MCF 10A (cell line): ENCODE data around the gene PPIL1. TPM values are rescaled to one million over a fixed set of nuclear protein-coding genes. Genes with fewer than 3 reads are reported as not detected.

Experiments
- BruUV-seq: library from RNA; stranded (reverse); fragments of 400-500 nt; replicated peaks from 2 replicates; lab custom pipeline; 2021; lab: Mats Ljungman, UMichigan
- CTCF ChIA-PET: fragments of 300-600 bp; sonication (Branson Sonifier 250); formaldehyde crosslinking; extraction: SDS; loops from one replicate; lab custom pipeline; 2021; ENCODE audit warnings: antibody characterized with exemption, inconsistent platforms; lab: Yijun Ruan, JAX
- POLR2A ChIA-PET: fragments of 300-600, 350-650 bp; sonication (Branson Sonifier 250); formaldehyde crosslinking; extraction: SDS; loops from one replicate; lab custom pipeline; 2020; ENCODE audit warnings: antibody characterized with exemption, inconsistent platforms; lab: Yijun Ruan, JAX
- DNase-seq: peaks from one replicate; pipeline ENCODE4 v3.0.0-alpha.2; 2018; ENCODE audit not compliant: unreplicated experiment
- H3K27ac Mint-ChIP-seq: one replicate; pipeline ENCODE4 v1.8.0; 2022; ENCODE audit warnings: mild to moderate bottlenecking, low read depth, mixed read lengths; ENCODE audit not compliant: unreplicated experiment
- H3K27me3 Mint-ChIP-seq: one replicate; pipeline ENCODE4 v1.8.0; 2022; ENCODE audit warnings: mixed read lengths; ENCODE audit not compliant: insufficient read depth, unreplicated experiment
- H3K36me3 Mint-ChIP-seq: one replicate; pipeline ENCODE4 v1.8.0; 2022; ENCODE audit warnings: mild to moderate bottlenecking, moderate library complexity, mixed read lengths; ENCODE audit not compliant: insufficient read depth, unreplicated experiment
- H3K4me1 Mint-ChIP-seq: one replicate; pipeline ENCODE4 v1.8.0; 2022; ENCODE audit warnings: mixed read lengths; ENCODE audit not compliant: insufficient read depth, unreplicated experiment
- H3K4me3 Mint-ChIP-seq: one replicate; pipeline ENCODE4 v1.8.0; 2022; ENCODE audit warnings: mild to moderate bottlenecking, moderate library complexity, mixed read lengths; ENCODE audit not compliant: unreplicated experiment
- H3K9me3 Mint-ChIP-seq: one replicate; pipeline ENCODE4 v1.8.0; 2022; ENCODE audit warnings: mixed read lengths; ENCODE audit not compliant: unreplicated experiment
- CTCF ChIP-seq: fragments of 200-600 bp; IDR thresholded peaks from one replicate; pipeline ENCODE4 v1.8.0; 2022; ENCODE audit warnings: antibody characterized with exemption, mild to moderate bottlenecking; ENCODE audit not compliant: unreplicated experiment
- intact Hi-C: fragments of 100-400 bp; cut with micrococcal nuclease; formaldehyde crosslinking; loops from 2 replicates; pipeline ENCODE4 v1.14.1; 2022
- total RNA-seq: library from RNA; stranded (reverse); gene quantifications from 2 replicates; pipeline ENCODE4 v1.2.3, GENCODE V29; 2022

The PPIL1 gene
- total RNA-seq, 1 experiment from 2014 or later: 54.9 TPM

DNA sequence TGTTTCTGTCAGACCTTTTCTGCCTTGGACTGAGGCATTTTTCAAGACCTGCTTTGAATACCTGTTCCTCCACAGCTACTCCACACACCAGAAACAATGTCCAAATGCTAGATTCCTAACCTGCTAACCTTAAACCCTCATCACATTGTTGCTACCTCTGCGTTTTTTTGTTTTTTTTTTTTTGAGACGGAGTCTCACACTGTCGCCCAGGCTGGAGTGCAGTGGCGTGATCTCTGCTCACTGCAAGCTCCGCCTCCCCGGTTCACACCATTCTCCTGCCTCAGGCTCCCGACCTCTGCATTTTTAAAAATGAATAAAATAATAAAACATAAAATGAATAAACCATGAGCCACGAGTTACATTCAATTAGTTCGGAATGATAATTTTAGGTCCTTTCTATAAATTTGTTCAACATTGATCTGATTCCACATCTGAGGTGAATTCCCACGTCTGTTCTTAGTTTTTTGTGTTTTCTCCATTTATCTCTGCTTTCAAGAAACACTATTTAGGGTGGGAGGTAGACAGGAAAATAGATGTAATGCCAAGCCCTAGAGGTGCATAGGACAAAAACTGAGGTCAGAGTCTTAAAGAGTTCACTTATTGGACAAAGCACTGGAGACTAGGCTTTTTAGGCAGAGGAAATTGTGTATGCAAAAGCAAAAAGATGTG, 12.5 kb upstream of the PPIL1 start:
- ChIA-PET POLR2A (interaction anchor here (0.6 to 0.7 kb wide), 2 partner anchors 22 to 99 kb away, joined by 3 read pairs; partner anchors contain the start of gene MTCH1), CTCF (interaction anchor here (0.6 to 1.1 kb wide), 3 partner anchors 27 to 1003 kb away, joined by 3 to 4 read pairs (median 3); no protein-coding TSS in a partner anchor)
- TF ChIP-seq CTCF: no peak
- BruUV-seq: no TSS peak
- Mint-ChIP-seq H3K9me3 (no peaks in the 10 kb centered on the region), H3K4me3 (peak overlapping the region; percentile 80), H3K27me3 (no peaks in the 10 kb centered on the region), H3K4me1 (peaks cover 16% of the 10 kb centered on the region), H3K36me3 (peaks cover 8% of the 10 kb centered on the region), H3K27ac (peak overlapping the region; percentile 77)
- no peak for DNase-seq
- intact Hi-C loops: loop anchor here (10.0 kb wide), 1 partner anchor 328 kb away; no protein-coding TSS in a partner anchor

- peaks cover 16% of the 10 kb centered on the region for H3K4me1 Mint-ChIP-seq
- H3K4me3 Mint-ChIP-seq: peak within 1 kb of the TSS; percentile 80
- TSS peak; percentile 68 for BruUV-seq
- H3K9me3 Mint-ChIP-seq: no peaks in the 10 kb centered on the region
- peak; percentile 63 for TF ChIP-seq CTCF
- CTCF ChIA-PET: interaction anchor here (0.6 to 6.4 kb wide), 41 partner anchors 9 to 375 kb away, joined by 3 to 59 read pairs (median 4); partner anchors contain the start of gene PPIL1
- DNase-seq: peak; percentile 99
- H3K27me3 Mint-ChIP-seq: no peaks in the 10 kb centered on the region
- intact Hi-C loops: loop anchor here (1.0 to 10.0 kb wide), 5 partner anchors 101 to 329 kb away; partner anchors contain the start of gene MTCH1
- H3K27ac Mint-ChIP-seq: peak within 1 kb of the TSS; percentile 88
- POLR2A ChIA-PET: interaction anchor here (0.6 to 2.5 kb wide), 19 partner anchors 10 to 858 kb away, joined by 3 to 55 read pairs (median 4); partner anchors contain the start of genes MAPK14, MTCH1 and PPIL1
- H3K36me3 Mint-ChIP-seq: peaks cover 7% of the 10 kb centered on the region
These were observed 11.1 kb upstream of the PPIL1 start, which contains the start of gene C6orf89 for GRCh38 chr6:36885461-36886401. Gene C6orf89 (plus strand): TSS chr6:36885952. CDS start chr6:36899445, 13,493 bp downstream.

DNA sequence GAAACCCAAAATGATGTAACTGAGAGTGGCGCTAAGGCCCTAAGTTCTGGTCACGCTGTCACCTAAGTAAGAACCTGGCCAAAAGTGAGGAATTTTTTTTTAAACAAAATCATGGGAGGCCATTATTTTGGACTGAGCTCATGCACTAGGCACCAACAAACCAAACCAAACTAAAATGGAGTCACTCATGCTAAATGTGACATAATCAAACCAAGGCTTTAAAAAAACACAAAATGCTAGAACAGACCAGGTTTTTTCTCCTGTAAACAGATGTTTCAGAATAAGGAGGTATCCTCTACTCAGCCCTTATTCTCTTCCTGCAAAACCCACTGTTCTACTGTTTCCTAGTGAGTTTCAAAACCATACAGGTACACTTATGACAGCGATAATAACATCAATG, 10.0 kb upstream of the PPIL1 start:
- Mint-ChIP-seq H3K4me3 (no peak overlapping the region), H3K36me3 (peaks cover 7% of the 10 kb centered on the region), H3K4me1 (peaks cover 16% of the 10 kb centered on the region), H3K9me3 (no peaks in the 10 kb centered on the region), H3K27ac (no peak overlapping the region), H3K27me3 (no peaks in the 10 kb centered on the region)
- TF ChIP-seq CTCF: no peak
- BruUV-seq: no TSS peak
- intact Hi-C loops: loop anchor here (1.0 to 10.0 kb wide), 5 partner anchors 102 to 330 kb away; partner anchors contain the start of gene MTCH1
- DNase-seq: no peak
- ChIA-PET POLR2A (interaction anchor here (0.9 to 2.5 kb wide), 7 partner anchors 10 to 134 kb away, joined by 3 to 55 read pairs (median 6); partner anchors contain the start of genes MTCH1 and PPIL1), CTCF (interaction anchor here (0.6 to 6.4 kb wide), 20 partner anchors 9 to 377 kb away, joined by 3 to 59 read pairs (median 4); no protein-coding TSS in a partner anchor)
